Suprapubic skin (tissue), 4 donors: Measurements from ENCODE around the gene ATP6V1E1. TPM values are rescaled to one million over a fixed set of nuclear protein-coding genes. Genes with fewer than 3 reads are reported as not detected.
A peak's percentile ranks its signal among the peaks of the same experiment; 100 is the strongest.
"Not testable (repeated sequence)": the region's sequence is repeated elsewhere in the genome, so short reads cannot be mapped to it uniquely, and the experiment has no call there.

Experiments
- DNase-seq, 2 donors: peaks; one replicate each; pipeline ENCODE4 v3.0.0-alpha.2; 2019; ENCODE audit warnings: low spot score in 2 of 2
- H3K27ac ChIP-seq: fragments of 200-600 bp; sonication (generic); one replicate; pipeline ENCODE4 v1.5.1; 2019
- H3K27me3 ChIP-seq: fragments of 200-600 bp; sonication (generic); one replicate; pipeline ENCODE4 v1.5.1; 2019
- H3K36me3 ChIP-seq: fragments of 200-600 bp; sonication (generic); one replicate; pipeline ENCODE4 v1.5.1; 2019
- H3K4me1 ChIP-seq: fragments of 200-600 bp; sonication (generic); one replicate; pipeline ENCODE4 v1.5.1; 2019
- H3K4me3 ChIP-seq: fragments of 200-600 bp; sonication (generic); one replicate; pipeline ENCODE4 v1.5.1; 2019; ENCODE audit warnings: mild to moderate bottlenecking
- H3K9me3 ChIP-seq: fragments of 200-600 bp; sonication (generic); one replicate; pipeline ENCODE4 v1.5.1; 2019
- EP300 ChIP-seq: sonication (generic); formaldehyde crosslinking; IDR thresholded peaks from one replicate; pipeline ENCODE4 v1.6.1; 2017; ENCODE audit warnings: antibody characterized with exemption
- POLR2A ChIP-seq, 2 donors: fragments of 450-650 bp; IDR thresholded peaks; one replicate each; pipeline ENCODE4 v1.6.1; 2017; ENCODE audit warnings: antibody characterized with exemption in 2 of 2, mild to moderate bottlenecking in 2 of 2, moderate library complexity in 2 of 2
- POLR2AphosphoS5 ChIP-seq, 3 donors: sonication (generic); formaldehyde crosslinking; IDR thresholded peaks; one replicate each; pipeline ENCODE4 v1.6.1; 2017; ENCODE audit warnings: antibody characterized with exemption in 3 of 3
- WGBS: methylation state at CpG from one replicate; pipeline ENCODE4 v1.1.5; 2018; 5-methylcytosine and 5-hydroxymethylcytosine counted together
- total RNA-seq, 4 donors: library from RNA; depleted of rRNA; stranded (reverse); fragments of >200 nt; gene quantifications; one replicate each; pipeline ENCODE4 v1.1.0, GENCODE V29; 2016
- TF ChIP-seq, protein P1 (sequence below), 2 donors: fragments of 200-600 bp in 1 of 2; fragments of 450-650 bp in 1 of 2; sonication (generic) in 1 of 2; IDR thresholded peaks; one replicate each; pipeline ENCODE4 v1.5.1; 2016 to 2019; ENCODE audit warnings: antibody characterized with exemption in 2 of 2, mild to moderate bottlenecking in 1 of 2, moderate library complexity in 1 of 2

ATP6V1E1 gene
- total RNA-seq, 4 donors from 2014 or later, result 106 to 128 (median 115) TPM

DNA sequence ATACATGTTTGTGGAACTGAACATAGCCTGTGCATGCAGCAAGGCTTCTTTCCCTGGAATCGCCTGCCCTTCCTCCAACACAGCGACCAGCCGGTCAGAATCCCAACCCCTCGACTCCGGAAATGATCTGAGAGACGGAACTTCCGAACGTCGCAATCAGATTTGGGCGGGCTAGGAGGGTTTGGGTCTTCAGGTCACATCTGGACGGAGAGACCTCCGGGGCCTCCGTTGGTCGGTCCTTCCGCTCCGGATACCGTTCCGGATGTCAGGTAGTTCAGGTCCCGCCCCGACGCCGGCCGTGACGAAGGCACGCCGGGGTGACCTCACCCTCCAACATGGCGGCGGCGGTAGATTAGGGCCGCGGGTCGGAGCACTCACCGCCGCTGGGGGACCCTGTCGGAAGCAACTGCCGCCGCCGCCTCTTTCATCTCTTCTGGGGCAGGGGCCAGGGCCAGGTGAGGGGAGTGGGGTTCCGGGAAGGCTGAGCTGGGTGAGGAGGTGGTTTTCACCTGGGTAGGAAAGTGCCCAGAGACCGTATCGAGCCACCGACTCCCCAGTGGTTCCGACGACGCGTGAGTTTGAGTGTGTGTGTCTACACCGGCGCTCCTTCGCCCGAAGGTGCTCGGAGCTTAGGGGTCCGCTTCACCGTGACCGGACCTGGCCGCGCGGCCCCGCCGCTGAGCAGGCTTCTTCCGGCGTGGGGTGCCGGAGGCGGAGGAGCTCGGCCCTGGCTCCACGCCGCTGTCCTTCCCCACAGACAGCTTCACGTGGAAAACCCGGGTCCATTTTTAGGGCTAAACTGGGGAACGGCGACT, 10.1 kb upstream of the ATP6V1E1 start, which contains the start of gene BCL2L13:
BCL2L13 (plus strand) TSS at position 326 of the 815 bp plus-strand sequence. CDS start 16,955 bp downstream, outside the sequence.
- peak within 1 kb of the TSS; percentile 81 for H3K4me3 ChIP-seq
- WGBS, result 0% methylated on average over 33 of the region's 70 CpGs
- H3K27ac ChIP-seq, result peak within 1 kb of the TSS; percentile 99
- no peaks in the 10 kb centered on the region for H3K9me3 ChIP-seq
- TF ChIP-seq POLR2AphosphoS5 (IDR thresholded peaks at IDR 0.05) (peak; percentile 90 to 95 (median 93)), POLR2A (IDR thresholded peaks at IDR 0.05) (peak; percentile 89 to 99)
- TF ChIP-seq, protein P1, sequence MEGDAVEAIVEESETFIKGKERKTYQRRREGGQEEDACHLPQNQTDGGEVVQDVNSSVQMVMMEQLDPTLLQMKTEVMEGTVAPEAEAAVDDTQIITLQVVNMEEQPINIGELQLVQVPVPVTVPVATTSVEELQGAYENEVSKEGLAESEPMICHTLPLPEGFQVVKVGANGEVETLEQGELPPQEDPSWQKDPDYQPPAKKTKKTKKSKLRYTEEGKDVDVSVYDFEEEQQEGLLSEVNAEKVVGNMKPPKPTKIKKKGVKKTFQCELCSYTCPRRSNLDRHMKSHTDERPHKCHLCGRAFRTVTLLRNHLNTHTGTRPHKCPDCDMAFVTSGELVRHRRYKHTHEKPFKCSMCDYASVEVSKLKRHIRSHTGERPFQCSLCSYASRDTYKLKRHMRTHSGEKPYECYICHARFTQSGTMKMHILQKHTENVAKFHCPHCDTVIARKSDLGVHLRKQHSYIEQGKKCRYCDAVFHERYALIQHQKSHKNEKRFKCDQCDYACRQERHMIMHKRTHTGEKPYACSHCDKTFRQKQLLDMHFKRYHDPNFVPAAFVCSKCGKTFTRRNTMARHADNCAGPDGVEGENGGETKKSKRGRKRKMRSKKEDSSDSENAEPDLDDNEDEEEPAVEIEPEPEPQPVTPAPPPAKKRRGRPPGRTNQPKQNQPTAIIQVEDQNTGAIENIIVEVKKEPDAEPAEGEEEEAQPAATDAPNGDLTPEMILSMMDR (IDR thresholded peaks at IDR 0.05), result no peak
- H3K27me3 ChIP-seq, result no peaks in the 10 kb centered on the region
- no peaks in the 10 kb centered on the region for H3K36me3 ChIP-seq
- peaks cover 32% of the 10 kb centered on the region for H3K4me1 ChIP-seq
- DNase-seq, result peak; percentile 95 to 96

DNA sequence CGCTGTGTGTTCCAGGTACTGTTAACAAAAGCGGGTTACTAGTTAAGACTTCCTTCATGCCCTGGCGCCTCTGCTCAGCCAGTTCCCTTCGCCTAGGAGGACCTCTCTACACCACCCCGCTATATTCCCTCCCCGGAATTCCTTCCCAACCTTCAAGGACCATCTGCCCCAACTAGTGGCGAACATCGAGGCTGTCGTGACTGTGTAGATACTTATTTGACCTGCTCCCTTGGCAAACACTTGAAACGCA, 9.6 kb upstream of the ATP6V1E1 start:
- peak overlapping the region; percentile 99 for H3K27ac ChIP-seq
- peak overlapping the region; percentile 81 for H3K4me3 ChIP-seq
- TF ChIP-seq EP300 (no peak), POLR2AphosphoS5 (IDR thresholded peaks at IDR 0.05) (no peak), POLR2A (IDR thresholded peaks at IDR 0.05) (no peak)
- TF ChIP-seq, protein P1 (IDR thresholded peaks at IDR 0.05), result no peak
- H3K27me3 ChIP-seq, result no peaks in the 10 kb centered on the region
- DNase-seq, result no peak
- H3K9me3 ChIP-seq, result no peaks in the 10 kb centered on the region
- H3K36me3 ChIP-seq, result no peaks in the 10 kb centered on the region
- 0% methylated on average over 10 of the region's 10 CpGs for WGBS
- peaks cover 36% of the 10 kb centered on the region for H3K4me1 ChIP-seq

DNA sequence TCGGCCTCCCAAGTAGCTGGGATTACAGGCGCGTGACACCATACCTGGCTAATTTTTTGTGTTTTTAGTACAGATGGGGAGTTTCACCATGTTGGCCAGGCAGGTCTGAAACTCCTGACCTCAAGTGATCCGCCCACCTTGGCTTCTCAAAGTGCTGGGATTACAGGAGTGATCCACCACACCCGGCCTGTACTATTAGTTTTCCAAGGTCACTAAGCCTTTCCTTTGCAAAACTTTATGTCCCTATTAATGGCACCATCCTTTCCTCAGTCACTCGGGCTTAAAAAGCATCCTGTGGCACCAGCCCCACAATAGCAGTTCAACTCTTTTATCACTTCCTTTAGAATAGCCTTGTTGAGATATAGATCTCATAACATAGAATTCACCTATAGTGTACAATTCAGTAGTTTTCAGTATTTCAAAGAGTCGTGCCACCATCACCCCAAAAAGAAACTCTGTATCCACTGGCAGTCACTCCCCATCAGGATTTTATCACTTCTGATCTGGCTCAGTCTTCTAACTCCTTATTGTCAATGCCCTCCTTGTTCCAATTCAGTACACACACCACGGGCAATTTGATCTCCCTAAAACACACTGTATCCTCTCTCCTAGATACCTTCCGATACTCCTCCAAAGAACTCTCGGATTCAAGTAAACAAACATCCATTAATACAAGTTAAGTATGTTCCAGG, 9.1 kb upstream of the ATP6V1E1 start:
- DNase-seq, result peak in 1 of 2 donors; percentile 52
- Histone ChIP-seq H3K27ac (peak overlapping the region; percentile 99), H3K4me3 (peak overlapping the region; percentile 81), H3K36me3 (no peaks in the 10 kb centered on the region), H3K9me3 (no peaks in the 10 kb centered on the region), H3K27me3 (no peaks in the 10 kb centered on the region), H3K4me1 (peaks cover 40% of the 10 kb centered on the region)
- TF ChIP-seq POLR2A (IDR thresholded peaks at IDR 0.05) (no peak), EP300 (no peak), POLR2AphosphoS5 (IDR thresholded peaks at IDR 0.05) (no peak)
- TF ChIP-seq, protein P1 (IDR thresholded peaks at IDR 0.05), result no peak
- 49% methylated on average over 10 of the region's 10 CpGs for WGBS

- H3K9me3 ChIP-seq, H3K27me3 ChIP-seq, H3K27ac ChIP-seq, H3K4me3 ChIP-seq, H3K36me3 ChIP-seq: not testable (repeated sequence)
- H3K4me1 ChIP-seq, result peaks cover 40% of the 10 kb centered on the region
- peak in 1 of 2 donors; percentile 22 for DNase-seq
- 91% methylated on average over 10 of the region's 10 CpGs for WGBS
These were observed 8.3 kb upstream of the ATP6V1E1 start for GRCh38 chr22:17636850-17637249.

DNA sequence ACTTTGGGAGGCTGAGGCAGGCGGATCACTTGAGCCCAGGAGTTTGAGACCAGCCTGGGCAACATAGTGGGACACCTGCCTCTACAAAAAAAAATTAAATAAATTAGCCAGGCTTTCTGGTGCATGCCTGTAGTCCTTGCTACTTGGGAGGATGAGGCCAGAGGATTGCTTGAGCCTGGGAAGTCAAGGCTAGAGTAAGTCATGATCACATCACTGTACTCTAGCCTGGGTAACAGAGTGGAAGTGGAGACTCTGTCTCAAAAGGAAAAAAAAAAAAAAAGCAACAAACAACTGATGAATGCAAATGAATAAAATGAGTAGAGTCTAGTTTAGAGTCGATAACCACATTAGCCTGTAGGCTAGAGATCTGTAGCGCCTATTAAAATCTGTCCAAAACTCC, 6.1 kb upstream of the ATP6V1E1 start:
- no peak overlapping the region for H3K4me3 ChIP-seq
- H3K36me3 ChIP-seq, result no peaks in the 10 kb centered on the region
- H3K27ac ChIP-seq, result peak overlapping the region; percentile 88
- TF ChIP-seq, protein P1 (IDR thresholded peaks at IDR 0.05), result no peak
- no peak for TF ChIP-seq POLR2A (IDR thresholded peaks at IDR 0.05)
- no peak for TF ChIP-seq EP300
- no peak for TF ChIP-seq POLR2AphosphoS5 (IDR thresholded peaks at IDR 0.05)
- no peaks in the 10 kb centered on the region for H3K9me3 ChIP-seq
- 65% methylated on average over 3 of the region's 3 CpGs for WGBS
- no peaks in the 10 kb centered on the region for H3K27me3 ChIP-seq
- H3K4me1 ChIP-seq, result peaks cover 32% of the 10 kb centered on the region
- no peak for DNase-seq
